ENCODE data around the gene FOXO6. TPM values are rescaled to one million over a fixed set of nuclear protein-coding genes. Genes with fewer than 3 reads are reported as not detected.

FOXO6 gene
- total and polyA plus RNA-seq, 10 of the 15 experiments (the other 5 are each of a cell fraction or from before 2014, with no cell fraction given), result 0.37 TPM; not detected in 9

DNA sequence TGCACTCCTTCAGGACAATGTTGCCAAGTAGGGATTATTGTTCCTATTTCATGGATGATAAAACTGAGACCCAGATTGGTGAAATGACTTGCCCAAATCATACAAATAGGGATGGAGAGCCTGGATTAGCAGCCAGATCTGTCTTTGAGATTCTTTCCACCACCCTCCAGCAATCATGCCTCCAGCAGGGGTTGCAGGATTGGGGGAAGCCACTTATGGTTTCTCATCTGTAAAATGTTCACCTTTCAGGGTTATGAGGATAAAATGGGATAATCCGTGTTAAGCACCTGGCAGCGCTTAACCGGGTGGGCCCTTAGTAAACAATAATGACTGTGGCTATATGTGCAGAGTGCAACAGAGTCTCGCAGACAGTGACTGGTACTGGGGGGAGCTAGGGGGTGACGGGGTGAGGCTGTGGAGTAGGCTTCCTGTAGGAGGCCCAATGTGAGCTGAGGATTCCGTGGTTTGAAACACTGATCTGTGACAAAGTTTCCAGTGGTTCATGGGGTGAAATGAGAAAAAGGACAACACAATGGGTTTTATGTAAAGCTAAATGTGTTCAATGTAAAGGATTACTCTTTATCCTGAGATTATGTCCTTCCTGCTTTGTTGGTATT is 33.7 kb upstream of the FOXO6 start:
- FAIRE-seq, result no peak
- intact Hi-C loops (cut with micrococcal nuclease; ENCODE audit: unreplicated experiment) (no loop called here), in situ Hi-C loops (cut with MboI) (loop anchor here (5.0 kb wide), 1 partner anchor 85 kb away; no protein-coding TSS in a partner anchor)
- no peaks in the 10 kb centered on the region for H3K36me3 ChIP-seq (ENCODE audit: control insufficient read depth in 2 of 2, insufficient read depth in 2 of 2, low read length in 1 of 2)
- POLR2A ChIA-PET, result no interaction called here
- no peak for DNase-seq (ENCODE audit: low read depth, low spot score)
- no TSS peak for BruUV-seq (replicated peaks)
- no peaks in the 10 kb centered on the region for H4K20me1 ChIP-seq (ENCODE audit: control insufficient read depth, insufficient read depth)
- SMC1A ChIA-PET (ENCODE audit: uncharacterized antibody, unreplicated experiment), result interaction anchor here (0.6 to 1.3 kb wide), 4 partner anchors 10 to 108 kb away, joined by 3 to 4 read pairs (median 3); no protein-coding TSS in a partner anchor
- no peak overlapping the region for H3K4me2 ChIP-seq (ENCODE audit: control insufficient read depth, insufficient read depth)
- RAD21 ChIA-PET (ENCODE audit: unreplicated experiment), result interaction anchor here (8.2 kb wide), 1 partner anchor 89 kb away, joined by 132 read pairs; no protein-coding TSS in a partner anchor
- H2AFZ ChIP-seq (ENCODE audit: control insufficient read depth, low read depth, low read length), result no peak overlapping the region
- no peaks in the 10 kb centered on the region for H3K9me3 ChIP-seq (replicated peaks; ENCODE audit: control insufficient read depth, insufficient read depth, low read length)
- no peaks in the 10 kb centered on the region for H3K27me3 ChIP-seq (replicated peaks in 1 of 2; ENCODE audit: control insufficient read depth in 2 of 2, insufficient read depth in 2 of 2, low read length in 1 of 2)
- no peak for ATAC-seq
- H3K27ac ChIP-seq (ENCODE audit: control insufficient read depth, insufficient read depth), result no peak overlapping the region
- H3K79me2 ChIP-seq (ENCODE audit: control insufficient read depth, insufficient read depth, low read length), result no peaks in the 10 kb centered on the region
- 34% methylated on average over 6 of the region's 6 CpGs for WGBS (ENCODE audit: insufficient coverage, insufficient replicate concordance, low lambda C conversion rate, missing lambda C conversion rate)
- H3K4me1 ChIP-seq (ENCODE audit: control insufficient read depth, insufficient read depth, low read length), result no peaks in the 10 kb centered on the region
- H3K4me3 ChIP-seq, result no peak overlapping the region
- CTCF ChIA-PET, result interaction anchor here (0.8 to 3.5 kb wide), 2 partner anchors 16 to 91 kb away, joined by 3 to 18 read pairs; no protein-coding TSS in a partner anchor
- no peak overlapping the region for H3K9ac ChIP-seq (ENCODE audit: control insufficient read depth, insufficient read depth, low read length)
- TF ChIP-seq STAT3 (IDR thresholded peaks at IDR 0.05; ENCODE audit: low read depth, low read length) (no peak), SMC3 (IDR thresholded peaks at IDR 0.05; ENCODE audit: borderline replicate concordance, low read length) (no peak), POLR2A (IDR thresholded peaks at IDR 0.05; ENCODE audit: low read depth, low read length) (no peak), ZNF217 (IDR thresholded peaks at IDR 0.05) (no peak), BMI1 (IDR thresholded peaks at IDR 0.05; ENCODE audit: borderline replicate concordance) (no peak), NFYA (IDR thresholded peaks at IDR 0.05; ENCODE audit: borderline replicate concordance, low read depth, low read length) (no peak), RCOR1 (conservative IDR thresholded peaks at IDR 0.05; ENCODE audit: low read depth, low read length) (no peak), NBN (IDR thresholded peaks at IDR 0.05) (no peak)
- TF ChIP-seq, protein P1, sequence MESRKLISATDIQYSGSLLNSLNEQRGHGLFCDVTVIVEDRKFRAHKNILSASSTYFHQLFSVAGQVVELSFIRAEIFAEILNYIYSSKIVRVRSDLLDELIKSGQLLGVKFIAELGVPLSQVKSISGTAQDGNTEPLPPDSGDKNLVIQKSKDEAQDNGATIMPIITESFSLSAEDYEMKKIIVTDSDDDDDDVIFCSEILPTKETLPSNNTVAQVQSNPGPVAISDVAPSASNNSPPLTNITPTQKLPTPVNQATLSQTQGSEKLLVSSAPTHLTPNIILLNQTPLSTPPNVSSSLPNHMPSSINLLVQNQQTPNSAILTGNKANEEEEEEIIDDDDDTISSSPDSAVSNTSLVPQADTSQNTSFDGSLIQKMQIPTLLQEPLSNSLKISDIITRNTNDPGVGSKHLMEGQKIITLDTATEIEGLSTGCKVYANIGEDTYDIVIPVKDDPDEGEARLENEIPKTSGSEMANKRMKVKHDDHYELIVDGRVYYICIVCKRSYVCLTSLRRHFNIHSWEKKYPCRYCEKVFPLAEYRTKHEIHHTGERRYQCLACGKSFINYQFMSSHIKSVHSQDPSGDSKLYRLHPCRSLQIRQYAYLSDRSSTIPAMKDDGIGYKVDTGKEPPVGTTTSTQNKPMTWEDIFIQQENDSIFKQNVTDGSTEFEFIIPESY (IDR thresholded peaks at IDR 0.05), result no peak
- TF ChIP-seq, protein P2, sequence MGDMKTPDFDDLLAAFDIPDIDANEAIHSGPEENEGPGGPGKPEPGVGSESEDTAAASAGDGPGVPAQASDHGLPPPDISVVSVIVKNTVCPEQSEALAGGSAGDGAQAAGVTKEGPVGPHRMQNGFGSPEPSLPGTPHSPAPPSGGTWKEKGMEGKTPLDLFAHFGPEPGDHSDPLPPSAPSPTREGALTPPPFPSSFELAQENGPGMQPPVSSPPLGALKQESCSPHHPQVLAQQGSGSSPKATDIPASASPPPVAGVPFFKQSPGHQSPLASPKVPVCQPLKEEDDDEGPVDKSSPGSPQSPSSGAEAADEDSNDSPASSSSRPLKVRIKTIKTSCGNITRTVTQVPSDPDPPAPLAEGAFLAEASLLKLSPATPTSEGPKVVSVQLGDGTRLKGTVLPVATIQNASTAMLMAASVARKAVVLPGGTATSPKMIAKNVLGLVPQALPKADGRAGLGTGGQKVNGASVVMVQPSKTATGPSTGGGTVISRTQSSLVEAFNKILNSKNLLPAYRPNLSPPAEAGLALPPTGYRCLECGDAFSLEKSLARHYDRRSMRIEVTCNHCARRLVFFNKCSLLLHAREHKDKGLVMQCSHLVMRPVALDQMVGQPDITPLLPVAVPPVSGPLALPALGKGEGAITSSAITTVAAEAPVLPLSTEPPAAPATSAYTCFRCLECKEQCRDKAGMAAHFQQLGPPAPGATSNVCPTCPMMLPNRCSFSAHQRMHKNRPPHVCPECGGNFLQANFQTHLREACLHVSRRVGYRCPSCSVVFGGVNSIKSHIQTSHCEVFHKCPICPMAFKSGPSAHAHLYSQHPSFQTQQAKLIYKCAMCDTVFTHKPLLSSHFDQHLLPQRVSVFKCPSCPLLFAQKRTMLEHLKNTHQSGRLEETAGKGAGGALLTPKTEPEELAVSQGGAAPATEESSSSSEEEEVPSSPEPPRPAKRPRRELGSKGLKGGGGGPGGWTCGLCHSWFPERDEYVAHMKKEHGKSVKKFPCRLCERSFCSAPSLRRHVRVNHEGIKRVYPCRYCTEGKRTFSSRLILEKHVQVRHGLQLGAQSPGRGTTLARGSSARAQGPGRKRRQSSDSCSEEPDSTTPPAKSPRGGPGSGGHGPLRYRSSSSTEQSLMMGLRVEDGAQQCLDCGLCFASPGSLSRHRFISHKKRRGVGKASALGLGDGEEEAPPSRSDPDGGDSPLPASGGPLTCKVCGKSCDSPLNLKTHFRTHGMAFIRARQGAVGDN (IDR thresholded peaks at IDR 0.05), result no peak
- TF ChIP-seq, protein P3, sequence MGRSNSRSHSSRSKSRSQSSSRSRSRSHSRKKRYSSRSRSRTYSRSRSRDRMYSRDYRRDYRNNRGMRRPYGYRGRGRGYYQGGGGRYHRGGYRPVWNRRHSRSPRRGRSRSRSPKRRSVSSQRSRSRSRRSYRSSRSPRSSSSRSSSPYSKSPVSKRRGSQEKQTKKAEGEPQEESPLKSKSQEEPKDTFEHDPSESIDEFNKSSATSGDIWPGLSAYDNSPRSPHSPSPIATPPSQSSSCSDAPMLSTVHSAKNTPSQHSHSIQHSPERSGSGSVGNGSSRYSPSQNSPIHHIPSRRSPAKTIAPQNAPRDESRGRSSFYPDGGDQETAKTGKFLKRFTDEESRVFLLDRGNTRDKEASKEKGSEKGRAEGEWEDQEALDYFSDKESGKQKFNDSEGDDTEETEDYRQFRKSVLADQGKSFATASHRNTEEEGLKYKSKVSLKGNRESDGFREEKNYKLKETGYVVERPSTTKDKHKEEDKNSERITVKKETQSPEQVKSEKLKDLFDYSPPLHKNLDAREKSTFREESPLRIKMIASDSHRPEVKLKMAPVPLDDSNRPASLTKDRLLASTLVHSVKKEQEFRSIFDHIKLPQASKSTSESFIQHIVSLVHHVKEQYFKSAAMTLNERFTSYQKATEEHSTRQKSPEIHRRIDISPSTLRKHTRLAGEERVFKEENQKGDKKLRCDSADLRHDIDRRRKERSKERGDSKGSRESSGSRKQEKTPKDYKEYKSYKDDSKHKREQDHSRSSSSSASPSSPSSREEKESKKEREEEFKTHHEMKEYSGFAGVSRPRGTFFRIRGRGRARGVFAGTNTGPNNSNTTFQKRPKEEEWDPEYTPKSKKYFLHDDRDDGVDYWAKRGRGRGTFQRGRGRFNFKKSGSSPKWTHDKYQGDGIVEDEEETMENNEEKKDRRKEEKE (IDR thresholded peaks at IDR 0.05), result no peak
- TF ChIP-seq, protein P4, sequence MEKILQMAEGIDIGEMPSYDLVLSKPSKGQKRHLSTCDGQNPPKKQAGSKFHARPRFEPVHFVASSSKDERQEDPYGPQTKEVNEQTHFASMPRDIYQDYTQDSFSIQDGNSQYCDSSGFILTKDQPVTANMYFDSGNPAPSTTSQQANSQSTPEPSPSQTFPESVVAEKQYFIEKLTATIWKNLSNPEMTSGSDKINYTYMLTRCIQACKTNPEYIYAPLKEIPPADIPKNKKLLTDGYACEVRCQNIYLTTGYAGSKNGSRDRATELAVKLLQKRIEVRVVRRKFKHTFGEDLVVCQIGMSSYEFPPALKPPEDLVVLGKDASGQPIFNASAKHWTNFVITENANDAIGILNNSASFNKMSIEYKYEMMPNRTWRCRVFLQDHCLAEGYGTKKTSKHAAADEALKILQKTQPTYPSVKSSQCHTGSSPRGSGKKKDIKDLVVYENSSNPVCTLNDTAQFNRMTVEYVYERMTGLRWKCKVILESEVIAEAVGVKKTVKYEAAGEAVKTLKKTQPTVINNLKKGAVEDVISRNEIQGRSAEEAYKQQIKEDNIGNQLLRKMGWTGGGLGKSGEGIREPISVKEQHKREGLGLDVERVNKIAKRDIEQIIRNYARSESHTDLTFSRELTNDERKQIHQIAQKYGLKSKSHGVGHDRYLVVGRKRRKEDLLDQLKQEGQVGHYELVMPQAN (conservative IDR thresholded peaks at IDR 0.05), result no peak
